Measurements from ENCODE around the gene OR51A7. TPM values are rescaled to one million over a fixed set of nuclear protein-coding genes. Genes with fewer than 3 reads are reported as not detected.

Gene OR51A7
- total and polyA plus RNA-seq, 2 experiments from 2014 or later, result not detected

- no peaks in the 10 kb centered on the region for H3K9me3 ChIP-seq (ENCODE audit: low read depth)
- H3K27me3 ChIP-seq, result no peaks in the 10 kb centered on the region
- H3K36me3 ChIP-seq (replicated peaks; ENCODE audit: insufficient read depth, low read depth), result no peaks in the 10 kb centered on the region
- no peaks in the 10 kb centered on the region for H3K4me1 ChIP-seq (ENCODE audit: insufficient read depth)
- WGBS (ENCODE audit: low lambda C conversion rate, missing lambda C conversion rate), result 87% methylated on average over 1 of the region's 1 CpG
- no peaks in the 10 kb centered on the region for H4K20me1 ChIP-seq (ENCODE audit: insufficient read depth, poor library complexity, severe bottlenecking)
- no peak for DNase-seq (ENCODE audit: low spot score)
- no peak overlapping the region for H3K4me3 ChIP-seq
- H3K9me2 ChIP-seq (replicated peaks; ENCODE audit: insufficient read depth), result no peaks in the 10 kb centered on the region
- no peak for TF ChIP-seq EZH2phosphoT487 (IDR thresholded peaks at IDR 0.05; ENCODE audit: low read depth, severe bottlenecking, unreplicated experiment)
- TF ChIP-seq, protein P1, sequence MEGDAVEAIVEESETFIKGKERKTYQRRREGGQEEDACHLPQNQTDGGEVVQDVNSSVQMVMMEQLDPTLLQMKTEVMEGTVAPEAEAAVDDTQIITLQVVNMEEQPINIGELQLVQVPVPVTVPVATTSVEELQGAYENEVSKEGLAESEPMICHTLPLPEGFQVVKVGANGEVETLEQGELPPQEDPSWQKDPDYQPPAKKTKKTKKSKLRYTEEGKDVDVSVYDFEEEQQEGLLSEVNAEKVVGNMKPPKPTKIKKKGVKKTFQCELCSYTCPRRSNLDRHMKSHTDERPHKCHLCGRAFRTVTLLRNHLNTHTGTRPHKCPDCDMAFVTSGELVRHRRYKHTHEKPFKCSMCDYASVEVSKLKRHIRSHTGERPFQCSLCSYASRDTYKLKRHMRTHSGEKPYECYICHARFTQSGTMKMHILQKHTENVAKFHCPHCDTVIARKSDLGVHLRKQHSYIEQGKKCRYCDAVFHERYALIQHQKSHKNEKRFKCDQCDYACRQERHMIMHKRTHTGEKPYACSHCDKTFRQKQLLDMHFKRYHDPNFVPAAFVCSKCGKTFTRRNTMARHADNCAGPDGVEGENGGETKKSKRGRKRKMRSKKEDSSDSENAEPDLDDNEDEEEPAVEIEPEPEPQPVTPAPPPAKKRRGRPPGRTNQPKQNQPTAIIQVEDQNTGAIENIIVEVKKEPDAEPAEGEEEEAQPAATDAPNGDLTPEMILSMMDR (IDR thresholded peaks at IDR 0.05; ENCODE audit: poor library complexity), result no peak
- TF ChIP-seq EZH2 (IDR thresholded peaks at IDR 0.05; ENCODE audit: borderline replicate concordance), result no peak
- no peaks in the 10 kb centered on the region for H3K79me2 ChIP-seq
- H3K4me2 ChIP-seq, result no peak overlapping the region
- no peak overlapping the region for H3K27ac ChIP-seq
- no peak overlapping the region for H2AFZ ChIP-seq
Measured at GRCh38 chr11:4922304-4922703, 18.7 kb downstream of the OR51A7 start.

DNA sequence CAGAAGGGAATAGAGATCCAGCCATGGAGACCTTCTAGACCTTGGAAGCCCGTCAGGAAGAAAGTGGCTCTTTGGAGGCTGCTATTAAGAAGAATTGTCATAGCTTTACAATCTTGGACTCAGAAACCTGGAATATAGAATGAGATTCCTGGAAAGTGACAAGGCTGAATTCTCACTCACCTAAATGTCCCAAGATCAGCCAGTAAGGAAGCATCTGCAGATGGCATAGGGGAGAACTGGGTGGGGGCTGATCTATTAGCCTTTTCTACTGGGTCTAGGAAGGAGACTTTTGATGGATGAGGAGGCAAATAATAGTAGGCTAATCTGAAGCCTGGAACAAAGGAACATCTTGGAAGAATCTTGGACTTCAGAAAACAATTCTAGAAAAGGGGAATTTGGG, 20.7 kb downstream of the OR51A7 start, which contains the start of gene OR51G1:
Gene OR51G1 (minus strand): TSS at position 101 of the 400 bp plus-strand sequence. CDS start 0 bp downstream, at position 101.
- DNase-seq (ENCODE audit: low spot score), result no peak
- no peak within 1 kb of the TSS for H2AFZ ChIP-seq
- H3K79me2 ChIP-seq, result no peaks in the 10 kb centered on the region
- H4K20me1 ChIP-seq (ENCODE audit: insufficient read depth, poor library complexity, severe bottlenecking), result no peaks in the 10 kb centered on the region
- WGBS (ENCODE audit: low lambda C conversion rate, missing lambda C conversion rate), result 95% methylated on average over 1 of the region's 1 CpG
- no peak within 1 kb of the TSS for H3K27ac ChIP-seq
- H3K36me3 ChIP-seq (replicated peaks; ENCODE audit: insufficient read depth, low read depth), result no peaks in the 10 kb centered on the region
- H3K9me2 ChIP-seq (replicated peaks; ENCODE audit: insufficient read depth), result no peaks in the 10 kb centered on the region
- H3K4me3 ChIP-seq, result no peak within 1 kb of the TSS
- TF ChIP-seq EZH2 (IDR thresholded peaks at IDR 0.05; ENCODE audit: borderline replicate concordance) (no peak), EZH2phosphoT487 (IDR thresholded peaks at IDR 0.05; ENCODE audit: low read depth, severe bottlenecking, unreplicated experiment) (no peak)
- TF ChIP-seq, protein P1 (IDR thresholded peaks at IDR 0.05; ENCODE audit: poor library complexity), result no peak
- H3K27me3 ChIP-seq, result no peaks in the 10 kb centered on the region
- no peaks in the 10 kb centered on the region for H3K9me3 ChIP-seq (ENCODE audit: low read depth)
- H3K4me1 ChIP-seq (ENCODE audit: insufficient read depth), result no peaks in the 10 kb centered on the region
- no peak within 1 kb of the TSS for H3K4me2 ChIP-seq

- no peak overlapping the region for H2AFZ ChIP-seq
- TF ChIP-seq EZH2phosphoT487 (IDR thresholded peaks at IDR 0.05; ENCODE audit: low read depth, severe bottlenecking, unreplicated experiment) (no peak), EZH2 (IDR thresholded peaks at IDR 0.05; ENCODE audit: borderline replicate concordance) (no peak)
- TF ChIP-seq, protein P1 (IDR thresholded peaks at IDR 0.05; ENCODE audit: poor library complexity), result no peak
- H3K79me2 ChIP-seq, result no peaks in the 10 kb centered on the region
- H3K4me1 ChIP-seq (ENCODE audit: insufficient read depth), result no peaks in the 10 kb centered on the region
- H3K36me3 ChIP-seq (replicated peaks; ENCODE audit: insufficient read depth, low read depth), result no peaks in the 10 kb centered on the region
- no peaks in the 10 kb centered on the region for H3K27me3 ChIP-seq
- H3K4me3 ChIP-seq, result no peak overlapping the region
- H3K9me2 ChIP-seq (replicated peaks; ENCODE audit: insufficient read depth), result no peaks in the 10 kb centered on the region
- no peaks in the 10 kb centered on the region for H4K20me1 ChIP-seq (ENCODE audit: insufficient read depth, poor library complexity, severe bottlenecking)
- no peak for DNase-seq (ENCODE audit: low spot score)
- no peak overlapping the region for H3K27ac ChIP-seq
- H3K4me2 ChIP-seq, result no peak overlapping the region
- no peaks in the 10 kb centered on the region for H3K9me3 ChIP-seq (ENCODE audit: low read depth)
Measured at GRCh38 chr11:4926608-4927007, 23.0 kb downstream of the OR51A7 start.

DNA sequence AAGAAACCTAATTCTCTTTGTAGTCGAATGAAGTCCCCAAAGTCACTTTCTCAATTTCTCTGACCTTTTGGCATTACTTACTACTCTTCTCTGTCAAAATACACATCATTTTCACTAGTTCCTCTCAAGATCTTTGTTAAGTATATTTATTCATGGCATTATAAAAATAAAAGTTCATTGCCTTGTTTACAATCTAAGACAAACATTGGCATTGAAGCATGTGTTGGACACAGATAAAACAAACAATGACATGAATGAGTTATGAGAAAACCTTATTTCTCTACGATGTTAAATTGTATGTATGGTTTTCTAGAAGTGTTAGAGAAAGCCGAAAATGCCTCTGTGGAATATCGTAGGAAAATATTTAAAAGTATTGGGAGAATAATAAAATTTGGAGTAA, 29.2 kb downstream of the OR51A7 start:
- Histone ChIP-seq H3K4me2 (no peak overlapping the region), H4K20me1 (ENCODE audit: insufficient read depth, poor library complexity, severe bottlenecking) (no peaks in the 10 kb centered on the region), H3K4me3 (no peak overlapping the region), H2AFZ (no peak overlapping the region), H3K4me1 (ENCODE audit: insufficient read depth) (no peaks in the 10 kb centered on the region), H3K9me2 (replicated peaks; ENCODE audit: insufficient read depth) (no peaks in the 10 kb centered on the region), H3K27ac (no peak overlapping the region), H3K9me3 (ENCODE audit: low read depth) (no peaks in the 10 kb centered on the region), H3K79me2 (no peaks in the 10 kb centered on the region), H3K36me3 (replicated peaks; ENCODE audit: insufficient read depth, low read depth) (no peaks in the 10 kb centered on the region), H3K27me3 (no peaks in the 10 kb centered on the region)
- TF ChIP-seq, protein P1 (IDR thresholded peaks at IDR 0.05; ENCODE audit: poor library complexity), result no peak
- TF ChIP-seq EZH2phosphoT487 (IDR thresholded peaks at IDR 0.05; ENCODE audit: low read depth, severe bottlenecking, unreplicated experiment) (no peak), EZH2 (IDR thresholded peaks at IDR 0.05; ENCODE audit: borderline replicate concordance) (no peak)
- 83% methylated on average over 4 of the region's 4 CpGs for WGBS (ENCODE audit: low lambda C conversion rate, missing lambda C conversion rate)
- DNase-seq (ENCODE audit: low spot score), result no peak

Measured in hepatocyte (in vitro differentiated cells).